ENCODE data around the gene STRN.

Gene STRN

GRCh38 chr2:36798724-36799123, 167.6 kb downstream of the STRN start:
- ATAC-seq: no peak

GRCh38 chr2:36797324-36798070, 168.8 kb downstream of the STRN start:
- no peak for TF ChIP-seq ARNTL (CRISPR knock-in tag; IDR thresholded peaks at IDR 0.05; ENCODE audit: borderline replicate concordance, low read depth)
- TF ChIP-seq TCF4 (CRISPR knock-in tag; IDR thresholded peaks at IDR 0.05; ENCODE audit: borderline replicate concordance): no peak
- TF ChIP-seq ZNF8 (CRISPR knock-in tag; IDR thresholded peaks at IDR 0.05): no peak
- TF ChIP-seq ZFP3 (CRISPR knock-in tag; IDR thresholded peaks at IDR 0.05): no peak
- no peak for TF ChIP-seq CREB5 (CRISPR knock-in tag; IDR thresholded peaks at IDR 0.05; ENCODE audit: low read depth)
- TF ChIP-seq TSHZ2 (CRISPR knock-in tag; IDR thresholded peaks at IDR 0.05): no peak
- no peak for TF ChIP-seq ESRRG (CRISPR knock-in tag; IDR thresholded peaks at IDR 0.05)
- peak; percentile 42 for ATAC-seq

More at GRCh38 chr2:36798724-36799123, 167.6 kb downstream of the STRN start:
- TF ChIP-seq POU6F1 (CRISPR knock-in tag; IDR thresholded peaks at IDR 0.05; ENCODE audit: borderline replicate concordance, low read depth) (no peak), ZFP3 (CRISPR knock-in tag; IDR thresholded peaks at IDR 0.05) (no peak), CREB5 (CRISPR knock-in tag; IDR thresholded peaks at IDR 0.05; ENCODE audit: low read depth) (no peak), ZC3H10 (CRISPR knock-in tag; IDR thresholded peaks at IDR 0.05) (no peak), OSR1 (CRISPR knock-in tag; IDR thresholded peaks at IDR 0.05) (no peak), ARNTL (CRISPR knock-in tag; IDR thresholded peaks at IDR 0.05; ENCODE audit: borderline replicate concordance, low read depth) (no peak), ESRRG (CRISPR knock-in tag; IDR thresholded peaks at IDR 0.05) (no peak), GLIS3 (CRISPR knock-in tag; IDR thresholded peaks at IDR 0.05) (no peak), BACH2 (CRISPR knock-in tag; IDR thresholded peaks at IDR 0.05; ENCODE audit: borderline replicate concordance) (no peak), ZNF8 (CRISPR knock-in tag; IDR thresholded peaks at IDR 0.05) (no peak), SNAI2 (CRISPR knock-in tag; IDR thresholded peaks at IDR 0.05) (no peak), ZFP30 (CRISPR knock-in tag; IDR thresholded peaks at IDR 0.05) (no peak), PATZ1 (CRISPR knock-in tag; IDR thresholded peaks at IDR 0.05; ENCODE audit: borderline replicate concordance) (no peak), PPARA (CRISPR knock-in tag; IDR thresholded peaks at IDR 0.05; ENCODE audit: borderline replicate concordance) (no peak), ZNF70 (CRISPR knock-in tag; IDR thresholded peaks at IDR 0.05) (no peak)
